ENCODE data around the gene NT5DC3. TPM values are rescaled to one million over a fixed set of nuclear protein-coding genes. Genes with fewer than 3 reads are reported as not detected.

NT5DC3 gene
- total RNA-seq, 2 donors from 2014 or later: 2.3 to 2.4 TPM

DNA sequence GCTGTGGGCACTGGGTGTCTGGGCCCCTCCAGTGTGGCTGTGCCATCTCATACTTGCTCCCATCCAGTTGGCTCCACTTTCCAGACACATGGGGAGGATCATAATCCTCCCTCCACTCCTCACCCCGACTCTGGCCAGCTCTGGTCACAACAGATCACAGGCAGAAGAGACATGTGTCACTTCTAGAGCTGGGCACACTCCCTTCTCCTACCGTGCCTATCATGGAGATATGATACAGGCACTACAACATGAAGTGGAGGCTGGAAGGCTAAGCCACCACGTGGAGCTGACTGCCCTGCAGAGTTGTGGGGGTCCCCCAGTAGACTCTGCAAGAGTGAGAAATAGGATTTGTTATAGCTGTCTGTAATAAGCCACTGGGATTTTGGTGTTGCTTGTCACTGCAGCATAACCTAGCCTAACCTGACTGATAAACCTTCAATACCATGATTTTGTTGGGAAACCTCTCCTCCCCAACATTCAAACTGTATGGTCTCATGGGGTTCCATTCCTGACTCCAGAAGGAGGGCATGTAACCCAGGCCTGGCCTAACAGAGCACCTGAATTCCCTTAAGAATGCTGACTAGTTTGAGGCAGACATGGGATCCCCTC, 20.0 kb downstream of the NT5DC3 start:
- H3K27ac ChIP-seq: no peak overlapping the region
- no peaks in the 10 kb centered on the region for H3K36me3 ChIP-seq
- H3K27me3 ChIP-seq: no peaks in the 10 kb centered on the region
- H3K4me1 ChIP-seq: no peaks in the 10 kb centered on the region
- TF ChIP-seq, protein P1, sequence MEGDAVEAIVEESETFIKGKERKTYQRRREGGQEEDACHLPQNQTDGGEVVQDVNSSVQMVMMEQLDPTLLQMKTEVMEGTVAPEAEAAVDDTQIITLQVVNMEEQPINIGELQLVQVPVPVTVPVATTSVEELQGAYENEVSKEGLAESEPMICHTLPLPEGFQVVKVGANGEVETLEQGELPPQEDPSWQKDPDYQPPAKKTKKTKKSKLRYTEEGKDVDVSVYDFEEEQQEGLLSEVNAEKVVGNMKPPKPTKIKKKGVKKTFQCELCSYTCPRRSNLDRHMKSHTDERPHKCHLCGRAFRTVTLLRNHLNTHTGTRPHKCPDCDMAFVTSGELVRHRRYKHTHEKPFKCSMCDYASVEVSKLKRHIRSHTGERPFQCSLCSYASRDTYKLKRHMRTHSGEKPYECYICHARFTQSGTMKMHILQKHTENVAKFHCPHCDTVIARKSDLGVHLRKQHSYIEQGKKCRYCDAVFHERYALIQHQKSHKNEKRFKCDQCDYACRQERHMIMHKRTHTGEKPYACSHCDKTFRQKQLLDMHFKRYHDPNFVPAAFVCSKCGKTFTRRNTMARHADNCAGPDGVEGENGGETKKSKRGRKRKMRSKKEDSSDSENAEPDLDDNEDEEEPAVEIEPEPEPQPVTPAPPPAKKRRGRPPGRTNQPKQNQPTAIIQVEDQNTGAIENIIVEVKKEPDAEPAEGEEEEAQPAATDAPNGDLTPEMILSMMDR (IDR thresholded peaks at IDR 0.05): no peak
- H3K4me3 ChIP-seq: no peak overlapping the region
- H3K9me3 ChIP-seq: peaks cover 0 to 7% of the 10 kb centered on the region in 2 donors
- DNase-seq (ENCODE audit: low spot score): no peak

DNA sequence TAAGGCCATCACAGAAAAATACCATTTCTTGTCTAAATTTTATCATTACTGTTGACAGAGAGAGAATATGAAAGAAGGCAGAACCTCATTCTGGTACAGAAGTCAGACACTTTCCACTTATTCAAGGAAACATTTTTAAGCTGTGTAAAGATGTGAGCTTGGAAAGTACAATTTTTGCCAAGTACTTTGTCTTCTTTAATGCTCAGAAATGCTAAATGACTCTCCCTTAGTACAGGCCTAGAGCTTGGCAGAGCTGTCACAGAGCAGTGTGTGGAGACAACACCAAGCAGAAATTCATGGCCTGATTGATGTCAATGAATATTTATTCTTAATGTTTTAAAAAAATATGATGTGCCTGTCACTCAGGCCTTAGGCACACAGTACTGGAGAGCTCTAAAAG, 20.7 kb downstream of the NT5DC3 start:
- Histone ChIP-seq H3K36me3 (no peaks in the 10 kb centered on the region), H3K4me1 (no peaks in the 10 kb centered on the region), H3K9me3 (peaks cover 0 to 7% of the 10 kb centered on the region in 2 donors), H3K4me3 (no peak overlapping the region), H3K27me3 (no peaks in the 10 kb centered on the region), H3K27ac (no peak overlapping the region)
- DNase-seq (ENCODE audit: low spot score): no peak
- TF ChIP-seq, protein P1 (IDR thresholded peaks at IDR 0.05): no peak

DNA sequence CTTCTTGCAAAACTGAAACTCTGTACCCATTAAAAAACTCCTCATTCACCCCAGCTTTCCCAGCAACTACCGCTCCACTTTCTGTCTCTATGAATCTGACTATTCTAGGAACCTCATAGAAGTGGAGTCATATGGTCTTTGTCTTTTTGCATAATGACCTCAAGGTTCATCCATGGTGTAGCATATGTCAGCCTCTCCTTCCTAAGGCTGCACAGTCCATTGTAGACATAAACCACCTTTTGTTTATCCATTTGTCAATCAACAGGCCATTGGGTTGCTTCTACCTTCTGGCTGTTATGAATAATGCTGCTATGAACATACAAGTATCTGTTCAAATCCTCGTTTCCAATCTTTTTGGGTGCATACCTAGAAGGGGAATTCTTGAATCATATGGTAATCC, 21.1 kb downstream of the NT5DC3 start:
- DNase-seq (ENCODE audit: low spot score): no peak
- no peaks in the 10 kb centered on the region for H3K4me1 ChIP-seq
- no peak overlapping the region for H3K27ac ChIP-seq
- H3K9me3 ChIP-seq: peaks cover 0 to 7% of the 10 kb centered on the region in 2 donors
- no peak overlapping the region for H3K4me3 ChIP-seq
- no peaks in the 10 kb centered on the region for H3K27me3 ChIP-seq
- TF ChIP-seq, protein P1 (IDR thresholded peaks at IDR 0.05): no peak
- no peaks in the 10 kb centered on the region for H3K36me3 ChIP-seq

DNA sequence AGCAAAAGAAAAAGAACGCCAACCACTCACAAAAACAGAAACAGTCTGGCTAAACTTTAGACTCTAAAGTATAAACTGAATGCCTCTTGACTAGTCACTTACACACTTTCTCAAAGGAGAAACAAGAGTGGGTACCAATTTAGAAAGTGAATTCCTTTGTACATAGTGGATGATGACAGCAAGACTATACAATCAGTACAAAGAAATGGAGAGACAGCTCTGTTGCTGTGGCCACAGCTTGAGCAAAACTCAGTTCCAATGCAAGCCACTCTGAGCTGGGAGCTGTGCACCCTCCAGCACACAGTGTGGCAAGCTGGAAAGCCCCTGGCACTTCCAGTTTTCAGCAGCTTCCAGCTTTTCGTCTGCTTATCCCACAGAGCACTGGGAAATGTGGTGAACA, 21.7 kb downstream of the NT5DC3 start:
- Histone ChIP-seq H3K27ac (no peak overlapping the region), H3K4me3 (no peak overlapping the region), H3K27me3 (no peaks in the 10 kb centered on the region), H3K36me3 (no peaks in the 10 kb centered on the region), H3K9me3 (peaks cover 0 to 7% of the 10 kb centered on the region in 2 donors), H3K4me1 (no peaks in the 10 kb centered on the region)
- TF ChIP-seq, protein P1 (IDR thresholded peaks at IDR 0.05): no peak
- DNase-seq (ENCODE audit: low spot score): no peak

DNA sequence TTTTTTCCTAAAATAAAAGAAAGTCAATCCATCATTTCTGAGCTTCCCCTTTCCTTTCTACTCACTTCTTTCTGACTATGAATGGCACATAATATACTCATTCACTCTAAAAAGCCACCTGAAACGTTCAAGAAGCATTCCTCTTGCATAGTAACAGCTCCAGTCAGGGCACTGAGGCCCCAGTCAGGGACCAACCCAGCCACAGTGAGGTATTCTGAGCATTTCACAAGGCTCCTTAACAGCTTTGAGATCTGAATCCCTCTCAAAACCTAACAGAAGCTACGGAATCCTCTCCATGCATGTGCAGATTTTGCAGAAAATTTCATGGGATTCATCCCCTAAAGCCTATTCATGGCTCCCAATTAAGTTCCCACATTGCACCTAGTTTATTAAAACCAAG, 23.2 kb downstream of the NT5DC3 start:
- H3K4me1 ChIP-seq: no peaks in the 10 kb centered on the region
- no peak for DNase-seq (ENCODE audit: low spot score)
- H3K36me3 ChIP-seq: no peaks in the 10 kb centered on the region
- H3K27ac ChIP-seq: no peak overlapping the region
- no peaks in the 10 kb centered on the region for H3K27me3 ChIP-seq
- H3K9me3 ChIP-seq: peaks cover 0 to 7% of the 10 kb centered on the region in 2 donors
- TF ChIP-seq, protein P1 (IDR thresholded peaks at IDR 0.05): no peak
- H3K4me3 ChIP-seq: no peak overlapping the region

DNA sequence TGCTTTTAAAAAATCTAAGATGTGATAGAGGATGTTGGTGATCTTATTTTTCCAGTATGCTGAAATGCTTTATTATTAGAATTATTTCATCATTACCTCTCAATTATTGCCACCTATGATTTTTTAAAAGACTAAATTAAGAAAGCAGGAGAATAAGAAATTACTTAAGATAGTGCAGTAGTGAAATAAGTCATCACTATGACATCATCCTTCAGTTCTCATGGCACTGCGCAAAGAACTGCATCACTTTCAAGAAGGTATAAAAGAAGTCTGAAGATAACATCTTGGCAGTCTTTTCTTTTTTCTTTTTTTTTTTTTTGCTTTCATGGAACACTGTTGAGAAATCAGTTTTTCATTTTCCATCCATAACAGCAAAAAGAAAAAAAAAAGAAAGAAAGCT, 24.4 kb downstream of the NT5DC3 start:
- H3K4me1 ChIP-seq: no peaks in the 10 kb centered on the region
- no peak for DNase-seq (ENCODE audit: low spot score)
- H3K27ac ChIP-seq: no peak overlapping the region
- no peaks in the 10 kb centered on the region for H3K27me3 ChIP-seq
- no peaks in the 10 kb centered on the region for H3K36me3 ChIP-seq
- H3K9me3 ChIP-seq: peaks cover 0 to 7% of the 10 kb centered on the region in 2 donors
- TF ChIP-seq, protein P1 (IDR thresholded peaks at IDR 0.05): no peak
- no peak overlapping the region for H3K4me3 ChIP-seq

All from right atrium auricular region (tissue), 2 donors.